ENCODE measurements around the gene DAPK2.

DNA sequence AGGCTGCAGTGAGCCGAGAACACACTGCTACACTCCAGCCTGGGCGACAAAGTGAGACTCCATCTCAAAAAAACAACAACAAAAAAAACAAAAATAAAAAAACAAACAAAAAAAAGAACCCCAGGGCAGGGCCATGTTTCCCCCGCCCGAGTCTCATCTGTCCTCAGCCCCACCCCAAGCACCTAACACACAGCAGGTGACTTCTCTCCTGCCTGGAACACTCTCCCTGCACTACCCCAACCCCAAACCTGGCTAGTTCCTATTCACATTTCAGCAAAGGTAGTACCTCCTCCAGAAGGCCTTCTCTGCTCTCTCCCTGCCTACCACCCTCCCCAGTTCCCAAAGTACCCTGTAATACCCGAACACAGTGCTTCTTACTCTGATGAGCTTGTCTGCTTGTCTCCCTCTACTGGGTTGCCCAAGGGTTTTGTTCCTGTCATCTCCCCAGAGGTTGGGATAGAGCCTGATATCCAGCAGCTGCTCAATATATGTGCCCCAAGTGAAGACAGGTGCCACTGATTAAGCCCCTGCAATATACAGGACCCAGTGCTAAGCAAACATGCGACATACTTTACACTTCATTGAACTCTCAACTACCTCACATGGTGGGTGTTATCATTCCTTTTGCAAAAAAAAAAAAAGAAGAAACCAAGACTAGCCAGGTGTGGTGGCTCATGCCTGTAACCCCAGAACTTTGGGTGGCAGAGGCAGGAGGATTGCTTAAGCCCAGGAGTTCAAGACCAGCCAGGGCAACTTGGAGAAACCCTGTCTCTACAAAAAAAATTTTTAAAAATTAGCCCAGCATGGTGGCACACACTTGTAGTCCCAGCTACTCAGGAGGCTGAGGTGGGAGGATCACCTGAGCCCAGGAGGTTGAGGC, 103.6 kb downstream of the DAPK2 start:
- no peak for TF ChIP-seq TAF1 (IDR thresholded peaks at IDR 0.05; ENCODE audit: borderline replicate concordance, insufficient read depth, low read length)
- no peak for TF ChIP-seq POLR2AphosphoS5 (IDR thresholded peaks at IDR 0.05; ENCODE audit: low read depth, low read length)
- TF ChIP-seq SIN3A (IDR thresholded peaks at IDR 0.05; ENCODE audit: borderline replicate concordance, insufficient read depth, low read length): no peak
- TF ChIP-seq, protein P1, sequence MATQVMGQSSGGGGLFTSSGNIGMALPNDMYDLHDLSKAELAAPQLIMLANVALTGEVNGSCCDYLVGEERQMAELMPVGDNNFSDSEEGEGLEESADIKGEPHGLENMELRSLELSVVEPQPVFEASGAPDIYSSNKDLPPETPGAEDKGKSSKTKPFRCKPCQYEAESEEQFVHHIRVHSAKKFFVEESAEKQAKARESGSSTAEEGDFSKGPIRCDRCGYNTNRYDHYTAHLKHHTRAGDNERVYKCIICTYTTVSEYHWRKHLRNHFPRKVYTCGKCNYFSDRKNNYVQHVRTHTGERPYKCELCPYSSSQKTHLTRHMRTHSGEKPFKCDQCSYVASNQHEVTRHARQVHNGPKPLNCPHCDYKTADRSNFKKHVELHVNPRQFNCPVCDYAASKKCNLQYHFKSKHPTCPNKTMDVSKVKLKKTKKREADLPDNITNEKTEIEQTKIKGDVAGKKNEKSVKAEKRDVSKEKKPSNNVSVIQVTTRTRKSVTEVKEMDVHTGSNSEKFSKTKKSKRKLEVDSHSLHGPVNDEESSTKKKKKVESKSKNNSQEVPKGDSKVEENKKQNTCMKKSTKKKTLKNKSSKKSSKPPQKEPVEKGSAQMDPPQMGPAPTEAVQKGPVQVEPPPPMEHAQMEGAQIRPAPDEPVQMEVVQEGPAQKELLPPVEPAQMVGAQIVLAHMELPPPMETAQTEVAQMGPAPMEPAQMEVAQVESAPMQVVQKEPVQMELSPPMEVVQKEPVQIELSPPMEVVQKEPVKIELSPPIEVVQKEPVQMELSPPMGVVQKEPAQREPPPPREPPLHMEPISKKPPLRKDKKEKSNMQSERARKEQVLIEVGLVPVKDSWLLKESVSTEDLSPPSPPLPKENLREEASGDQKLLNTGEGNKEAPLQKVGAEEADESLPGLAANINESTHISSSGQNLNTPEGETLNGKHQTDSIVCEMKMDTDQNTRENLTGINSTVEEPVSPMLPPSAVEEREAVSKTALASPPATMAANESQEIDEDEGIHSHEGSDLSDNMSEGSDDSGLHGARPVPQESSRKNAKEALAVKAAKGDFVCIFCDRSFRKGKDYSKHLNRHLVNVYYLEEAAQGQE (IDR thresholded peaks at IDR 0.05; ENCODE audit: insufficient read depth in 1 of 2, low read depth in 2 of 2, low read length in 2 of 2): no peak
- TF ChIP-seq FOXP2 (optimal IDR thresholded peaks at IDR 0.05; ENCODE audit: borderline replicate concordance, extremely low read depth, extremely low read length, insufficient read depth): no peak

Measured in PFSK-1 (cell line).